Nucleus accumbens (tissue), 56 donors: ENCODE results near the gene CFAP410.

Source experiments
- DNase-seq, 56 donors: peaks; one replicate each; lab custom pipeline; 2025; lab: John Stamatoyannopoulos, UW

The CFAP410 gene

GRCh38 chr21:44338971-44339910 is at the start of gene CFAP410:
Gene CFAP410 (minus strand): TSS chr21:44339390. CDS start chr21:44339194, 196 bp downstream.
- peak; percentile 57 to 100 (median 94) for DNase-seq

- no peak for DNase-seq
These were observed 45.8 kb upstream of the CFAP410 start for GRCh38 chr21:44384968-44385367.

DNA sequence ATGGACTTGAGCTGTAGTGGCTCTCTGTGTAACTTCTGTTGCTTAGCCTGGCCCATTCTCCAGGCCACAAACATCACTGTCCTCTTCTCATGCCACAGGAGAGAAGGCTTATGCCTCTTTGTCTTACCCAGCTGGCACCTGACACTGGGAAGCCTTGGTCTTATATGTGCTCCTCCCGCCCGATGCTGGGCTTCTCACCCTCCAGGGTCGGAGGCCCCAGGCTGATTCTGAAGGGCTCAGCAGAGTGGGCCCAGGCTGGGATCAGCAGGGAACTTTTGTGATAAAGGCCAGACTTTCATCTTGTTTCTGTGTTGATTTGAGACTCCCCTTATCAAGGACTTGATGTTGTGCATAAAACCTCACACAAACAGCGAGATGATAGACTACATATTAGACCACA is 44.0 kb upstream of the CFAP410 start:
- no peak for DNase-seq

DNA sequence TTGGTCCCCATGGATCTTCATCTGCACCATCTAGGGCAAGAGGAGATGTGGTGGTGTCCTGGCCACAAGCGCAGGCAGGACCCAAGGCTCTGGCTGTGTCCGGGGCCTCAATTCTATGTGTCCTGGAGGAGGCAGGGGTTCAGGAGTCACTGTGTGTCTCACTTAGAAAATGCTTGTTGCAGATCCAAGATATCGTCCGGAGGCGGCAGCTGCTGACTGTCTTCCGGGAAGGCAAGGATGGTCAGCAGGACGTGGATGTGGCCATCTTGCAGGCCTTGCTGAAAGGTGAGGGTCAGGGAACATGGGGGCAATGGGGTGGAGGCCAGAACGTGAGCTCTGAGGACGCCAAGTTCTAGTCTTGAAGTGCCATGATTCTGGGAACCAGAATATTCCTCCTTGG is 43.3 kb upstream of the CFAP410 start:
- DNase-seq, result no peak

GRCh38 chr21:44381874-44382273 is 42.7 kb upstream of the CFAP410 start:
- DNase-seq, result no peak

- DNase-seq, result no peak
These were observed 41.7 kb upstream of the CFAP410 start for GRCh38 chr21:44380876-44381275.

DNA sequence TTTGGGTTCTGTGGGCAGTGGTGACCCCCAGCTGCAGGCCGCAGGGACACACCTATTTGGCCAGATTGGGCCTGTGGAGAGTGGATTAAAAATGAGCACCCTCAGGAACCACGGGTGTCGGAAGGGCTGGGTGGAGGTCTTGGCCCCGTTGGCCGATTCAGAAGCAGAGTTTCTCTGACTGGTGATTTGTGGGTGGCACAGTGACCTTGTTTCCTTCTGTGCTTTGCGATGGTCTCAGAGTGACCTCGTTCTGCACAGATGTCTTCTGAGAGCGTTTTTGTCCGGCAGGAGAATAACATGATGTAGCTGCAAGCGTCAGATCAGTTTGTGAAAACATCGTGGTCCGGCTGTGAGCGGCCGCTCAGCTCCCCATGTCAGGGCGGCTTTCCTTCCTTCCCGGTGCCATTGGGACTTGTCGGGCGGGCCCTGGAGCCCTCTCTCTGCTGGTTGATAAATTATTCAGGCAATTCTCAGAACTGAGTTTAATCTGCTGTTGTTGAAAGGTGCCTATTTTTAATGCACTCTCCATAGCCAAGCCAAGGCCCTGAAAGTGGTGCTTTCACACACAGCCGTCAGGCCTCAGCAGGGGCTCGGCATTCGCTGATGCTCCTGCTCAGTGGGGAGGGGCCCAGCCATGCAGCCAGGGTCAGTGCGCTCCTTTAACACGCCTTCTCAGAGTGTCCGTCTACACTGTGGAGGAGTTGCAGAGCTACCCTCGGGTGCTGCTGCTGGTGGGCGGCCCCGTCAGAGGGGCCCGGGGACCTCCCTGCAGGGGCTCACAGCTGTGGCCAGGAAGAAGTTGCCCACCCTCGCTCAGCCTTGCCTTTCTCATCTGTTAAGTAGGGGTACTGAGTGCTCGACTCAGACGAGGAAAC is 41.0 kb upstream of the CFAP410 start:
- no peak for DNase-seq

- no peak for DNase-seq
These were observed 40.3 kb upstream of the CFAP410 start for GRCh38 chr21:44379515-44379848.

GRCh38 chr21:44378646-44379514 is 39.7 kb upstream of the CFAP410 start:
- DNase-seq, result no peak

DNA sequence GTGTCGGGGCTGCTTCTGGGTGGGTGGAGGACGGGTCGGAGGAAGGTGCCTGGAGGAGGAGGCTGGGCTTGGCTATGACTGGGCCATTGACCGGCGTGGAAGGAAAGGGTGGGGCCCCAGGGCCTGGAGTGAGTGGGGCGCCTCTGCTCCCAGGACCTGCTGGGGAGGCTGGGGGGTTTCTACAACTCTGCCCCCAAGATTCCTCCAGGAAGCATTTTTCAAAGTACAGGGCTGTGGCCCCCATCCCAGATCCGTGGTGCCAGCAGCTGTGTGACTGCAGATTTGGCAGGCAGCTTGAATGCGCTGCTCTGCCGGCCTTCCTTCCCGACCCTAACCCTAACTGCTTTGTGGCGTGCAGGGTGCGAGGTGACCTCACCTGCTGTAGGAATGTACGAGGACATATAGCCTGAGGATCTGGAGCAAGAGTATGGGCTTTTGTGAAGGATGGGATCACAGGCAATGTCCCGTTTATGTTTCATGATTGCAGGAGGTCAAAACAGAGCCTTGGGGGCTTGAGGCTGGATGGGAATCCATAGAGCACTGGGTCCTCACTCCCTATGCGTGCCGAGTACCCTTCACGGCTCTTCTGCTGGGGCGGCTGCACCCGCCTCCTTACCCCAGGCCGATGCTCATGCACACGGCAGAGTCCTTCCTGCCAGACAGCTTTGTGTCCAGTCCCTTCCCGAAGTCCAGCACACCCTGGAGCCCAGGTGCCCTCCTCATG is 38.9 kb upstream of the CFAP410 start:
- DNase-seq, result no peak

- DNase-seq, result no peak
These were observed 38.2 kb upstream of the CFAP410 start for GRCh38 chr21:44377201-44377921.

- DNase-seq, result no peak
These were observed 37.4 kb upstream of the CFAP410 start for GRCh38 chr21:44376606-44377005.

DNA sequence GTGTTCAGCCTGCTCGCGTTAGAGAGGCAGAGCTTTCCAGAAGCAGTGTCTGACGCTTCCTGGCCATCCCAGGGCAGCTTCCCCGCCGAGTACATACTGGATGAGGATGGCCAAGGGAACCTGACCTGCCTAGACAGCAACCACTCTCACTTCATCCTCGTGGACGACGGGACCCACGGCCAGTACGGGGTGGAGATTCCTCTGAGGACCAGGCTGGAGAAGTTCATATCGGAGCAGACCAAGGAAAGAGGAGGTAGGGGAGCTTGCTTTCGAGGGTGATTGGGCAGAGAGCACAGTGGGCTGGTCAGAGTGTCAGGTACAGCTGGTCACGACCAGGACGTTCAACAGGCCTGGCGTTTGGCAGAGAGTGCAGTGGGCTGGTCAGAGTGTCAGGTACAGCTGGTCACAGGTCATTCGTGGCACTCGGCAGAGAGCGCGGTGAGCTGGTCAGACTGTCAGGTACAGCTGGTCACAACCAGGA is 36.6 kb upstream of the CFAP410 start:
- DNase-seq, result no peak

- DNase-seq, result no peak
These were observed 36.1 kb upstream of the CFAP410 start for GRCh38 chr21:44375281-44375651.

DNA sequence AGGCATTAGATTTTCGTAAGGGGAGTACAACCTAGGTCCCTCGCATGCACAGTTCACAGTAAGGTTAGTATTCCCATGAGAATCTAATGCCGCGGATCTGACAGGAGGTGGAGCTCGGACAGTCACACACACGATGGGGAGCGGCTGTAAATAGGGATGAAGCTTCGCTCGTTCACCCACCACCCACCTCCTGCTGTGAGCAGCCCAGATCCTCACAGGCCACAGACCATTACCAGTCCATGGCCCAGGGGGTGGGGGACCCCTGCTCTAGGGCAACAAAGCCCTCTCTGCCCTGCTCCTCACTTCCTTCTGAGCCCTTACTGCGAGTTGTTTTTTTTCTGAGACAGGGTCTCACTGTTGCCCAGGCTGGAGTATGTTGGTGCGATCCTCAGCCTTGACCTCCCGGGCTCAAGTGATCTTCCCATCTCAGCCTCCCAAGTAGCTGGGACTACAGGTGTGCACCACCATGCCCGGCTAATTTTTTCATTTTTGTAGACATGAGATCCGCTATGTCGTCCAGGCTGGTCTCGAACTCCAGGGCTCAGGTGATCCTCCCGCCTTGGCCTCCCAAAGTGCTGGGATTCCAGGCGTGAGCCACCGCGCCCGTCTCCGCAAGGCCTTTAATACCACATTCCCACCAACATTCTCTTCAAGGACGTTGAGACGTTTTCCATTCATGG is 35.6 kb upstream of the CFAP410 start:
- no peak for DNase-seq

DNA sequence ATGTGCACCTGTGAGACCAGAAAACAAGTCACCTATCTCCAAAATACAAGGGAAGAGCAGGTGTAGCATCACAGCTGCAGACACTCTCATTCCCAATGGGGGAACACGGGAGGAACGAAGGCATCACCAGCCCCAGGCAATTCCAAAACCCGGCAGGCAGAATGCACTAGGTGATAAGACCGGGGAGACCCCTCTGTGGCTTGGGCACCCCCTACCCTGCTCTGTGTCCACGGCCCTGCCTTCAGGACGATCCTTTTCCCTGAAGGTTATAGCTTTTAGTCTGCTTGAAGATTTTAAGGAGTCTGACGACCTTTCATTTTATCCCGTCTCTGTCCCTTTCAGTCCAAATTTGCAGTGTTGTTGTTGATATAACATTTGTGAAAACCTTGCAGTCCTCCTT is 33.4 kb upstream of the CFAP410 start:
- DNase-seq, result no peak

DNA sequence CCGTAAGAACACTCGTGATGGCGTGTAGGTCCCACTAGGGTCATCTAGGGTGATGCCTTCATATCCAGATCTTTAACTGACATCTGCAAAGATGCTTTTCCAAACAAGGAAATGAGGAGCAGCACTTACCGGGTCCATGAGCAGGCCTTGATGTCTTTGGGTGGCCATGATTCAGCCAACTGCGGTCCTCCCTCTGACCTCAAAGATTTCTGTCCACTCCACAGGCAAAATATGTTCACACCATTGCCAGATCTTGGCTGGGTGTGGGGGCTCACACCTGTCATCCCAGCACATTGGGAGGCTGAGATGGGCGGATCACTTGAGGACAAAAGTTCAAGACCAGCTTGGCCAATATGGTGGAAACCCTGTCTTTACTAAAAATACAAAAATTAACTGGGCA is 32.4 kb upstream of the CFAP410 start:
- DNase-seq, result no peak

DNA sequence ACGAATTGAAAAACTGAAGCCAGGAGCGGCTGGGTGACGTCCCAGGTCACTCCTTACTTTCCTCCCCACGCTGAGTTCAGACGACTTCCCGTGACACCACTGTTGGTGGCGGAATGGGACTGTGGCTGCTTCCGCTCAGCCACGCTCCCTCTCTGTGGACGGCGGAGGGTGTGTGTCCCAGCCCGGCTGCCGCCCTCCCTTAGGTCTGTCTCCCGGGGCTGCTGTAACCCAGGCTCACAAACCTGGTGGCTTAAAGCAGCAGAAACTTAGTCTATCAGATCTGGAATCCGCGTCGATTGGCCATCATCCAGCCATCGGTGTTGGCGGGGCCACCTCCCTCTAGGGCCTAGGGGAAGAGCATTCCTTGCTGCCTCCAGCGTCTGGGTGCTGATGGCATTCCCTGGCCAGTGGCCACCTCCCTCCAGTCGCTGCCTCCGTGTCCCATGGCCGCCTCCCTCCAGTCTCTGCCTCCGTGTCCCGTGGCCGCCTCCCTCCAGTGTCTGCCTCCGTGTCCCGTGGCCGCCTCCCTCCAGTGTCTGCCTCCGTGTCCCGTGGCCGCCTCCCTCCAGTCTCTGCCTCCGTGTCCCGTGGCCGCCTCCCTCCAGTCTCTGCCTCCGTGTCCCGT is 31.7 kb upstream of the CFAP410 start:
- no peak for DNase-seq
